HG03571 (cell line): ENCODE measurements around the gene PRR12.

Source experiments
- ATAC-seq: cut with Tn5 transposase; IDR thresholded peaks from one replicate; pipeline ENCODE4 v1.9.1; 2021; ENCODE audit not compliant: unreplicated experiment

Gene PRR12

DNA sequence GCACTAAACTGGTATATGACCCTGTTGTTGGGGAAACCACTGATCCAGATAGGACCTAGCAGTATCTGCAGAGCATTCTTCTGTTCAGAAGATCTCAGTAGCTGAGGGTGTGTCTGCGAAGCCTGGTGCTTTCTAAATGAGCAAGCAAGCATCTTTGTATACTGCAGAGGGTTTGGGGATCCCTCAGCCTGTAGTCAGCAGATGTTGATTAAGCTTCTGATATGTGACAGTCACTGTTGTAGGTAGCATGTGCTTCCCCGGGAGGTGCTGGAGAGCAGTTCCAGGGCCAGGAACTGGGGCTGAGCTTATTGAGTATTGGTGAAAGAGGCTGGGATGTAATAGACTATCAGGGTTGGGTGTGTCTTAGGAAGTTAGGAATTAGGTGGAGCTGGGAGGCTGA is 52.5 kb downstream of the PRR12 start:
- ATAC-seq: no peak

DNA sequence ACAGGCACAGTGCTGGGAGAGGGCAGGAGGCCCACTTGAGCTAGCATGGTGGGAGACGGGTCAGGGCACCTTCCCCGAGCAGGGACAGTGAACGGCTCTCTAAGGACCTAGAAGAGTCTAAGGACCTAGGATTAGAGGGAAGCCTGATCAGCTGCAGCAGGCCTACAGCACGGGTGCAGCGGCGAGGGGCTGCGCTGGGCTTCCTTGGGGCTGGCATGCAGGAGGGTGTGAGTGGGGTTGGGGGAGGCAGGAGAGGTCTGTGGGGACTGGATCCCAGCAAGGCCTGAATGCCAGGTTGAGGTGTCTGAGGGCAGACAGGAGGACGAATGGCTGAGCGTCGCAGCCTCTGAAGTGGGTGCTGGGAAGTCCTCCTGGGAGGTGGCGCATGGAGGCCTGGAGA is 54.6 kb downstream of the PRR12 start:
- ATAC-seq: no peak

DNA sequence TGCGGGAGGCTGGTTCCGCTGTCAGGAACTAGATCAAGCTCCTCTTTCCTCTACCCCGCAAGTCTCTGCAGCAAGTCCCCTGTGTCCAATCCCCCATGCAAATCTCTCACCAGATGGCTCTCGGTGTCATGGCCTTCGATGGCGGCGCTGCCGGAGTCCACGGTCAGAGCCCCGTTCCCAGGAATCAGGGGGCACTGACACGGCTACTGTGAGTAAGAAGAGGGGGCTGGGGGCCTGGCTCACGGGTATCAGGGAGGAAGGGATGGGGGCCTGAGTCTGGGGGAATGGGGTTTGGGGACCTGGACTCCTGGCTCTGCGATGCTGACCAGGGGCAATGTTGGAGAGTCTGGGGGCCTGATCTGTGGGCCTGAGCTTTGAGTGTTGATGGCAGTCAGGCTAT is 55.0 kb downstream of the PRR12 start:
- no peak for ATAC-seq

DNA sequence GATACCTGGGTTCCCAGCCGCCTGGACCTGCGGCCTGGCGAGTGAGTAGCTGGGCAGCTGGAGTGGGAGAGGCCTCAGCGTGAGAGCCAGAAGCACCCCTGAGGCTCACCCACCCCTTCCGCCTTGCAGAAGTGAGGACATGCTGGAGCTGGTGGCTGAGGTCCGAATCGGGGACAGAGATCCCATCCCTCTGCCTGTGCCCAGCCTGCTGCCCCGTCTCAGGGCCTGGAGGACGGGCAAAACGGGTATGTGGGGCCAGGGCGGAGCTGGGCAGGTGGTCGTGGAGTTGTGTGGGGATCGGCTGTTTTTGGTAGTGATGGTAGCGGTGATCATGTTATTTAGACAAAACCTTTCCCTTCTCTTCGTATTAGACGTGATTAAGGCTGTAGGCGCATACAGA is 55.6 kb downstream of the PRR12 start:
- no peak for ATAC-seq

DNA sequence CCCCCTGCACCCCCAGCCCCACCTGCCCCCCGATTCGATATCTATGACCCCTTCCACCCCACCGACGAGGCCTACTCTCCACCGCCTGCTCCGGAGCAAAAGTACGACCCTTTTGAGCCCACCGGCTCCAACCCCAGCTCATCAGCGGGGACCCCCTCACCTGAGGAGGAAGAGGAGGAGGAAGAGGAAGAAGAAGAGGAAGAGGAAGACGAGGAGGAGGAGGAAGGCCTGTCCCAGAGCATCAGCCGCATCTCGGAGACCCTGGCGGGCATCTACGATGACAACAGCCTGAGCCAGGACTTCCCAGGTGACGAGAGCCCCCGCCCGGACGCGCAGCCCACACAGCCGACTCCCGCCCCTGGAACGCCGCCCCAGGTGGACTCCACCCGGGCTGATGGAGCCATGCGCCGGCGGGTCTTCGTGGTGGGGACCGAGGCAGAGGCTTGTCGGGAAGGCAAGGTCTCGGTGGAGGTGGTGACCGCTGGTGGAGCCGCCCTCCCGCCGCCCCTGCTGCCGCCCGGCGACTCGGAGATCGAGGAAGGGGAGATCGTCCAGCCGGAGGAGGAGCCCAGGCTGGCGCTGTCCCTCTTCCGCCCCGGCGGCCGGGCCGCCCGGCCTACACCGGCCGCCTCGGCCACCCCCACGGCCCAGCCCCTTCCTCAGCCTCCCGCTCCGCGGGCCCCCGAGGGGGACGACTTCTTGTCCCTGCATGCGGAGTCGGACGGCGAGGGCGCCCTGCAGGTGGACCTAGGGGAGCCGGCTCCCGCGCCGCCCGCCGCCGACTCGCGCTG is 60.2 kb downstream of the PRR12 start:
- no peak for ATAC-seq

DNA sequence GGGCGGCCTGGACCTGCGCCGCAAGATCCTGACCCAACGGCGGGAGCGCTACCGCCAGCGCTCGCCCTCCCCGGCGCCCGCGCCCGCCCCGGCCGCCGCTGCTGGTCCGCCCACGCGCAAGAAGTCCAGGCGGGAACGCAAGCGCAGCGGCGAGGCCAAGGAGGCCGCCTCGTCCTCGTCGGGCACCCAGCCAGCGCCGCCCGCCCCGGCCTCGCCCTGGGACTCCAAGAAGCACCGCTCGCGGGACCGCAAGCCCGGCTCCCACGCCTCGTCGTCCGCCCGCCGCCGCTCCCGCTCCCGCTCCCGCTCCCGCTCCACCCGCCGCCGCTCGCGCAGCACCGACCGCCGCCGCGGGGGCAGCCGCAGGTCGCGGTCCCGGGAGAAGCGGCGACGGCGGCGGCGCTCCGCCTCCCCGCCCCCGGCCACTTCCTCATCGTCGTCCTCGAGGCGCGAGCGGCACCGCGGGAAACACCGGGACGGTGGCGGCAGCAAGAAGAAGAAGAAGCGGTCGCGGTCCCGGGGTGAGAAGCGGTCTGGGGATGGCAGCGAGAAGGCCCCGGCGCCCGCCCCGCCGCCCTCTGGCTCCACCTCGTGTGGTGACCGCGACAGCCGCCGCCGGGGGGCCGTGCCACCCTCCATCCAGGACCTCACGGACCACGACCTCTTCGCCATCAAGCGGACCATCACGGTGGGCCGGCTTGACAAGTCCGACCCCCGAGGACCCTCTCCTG is 61.0 kb downstream of the PRR12 start:
- no peak for ATAC-seq

DNA sequence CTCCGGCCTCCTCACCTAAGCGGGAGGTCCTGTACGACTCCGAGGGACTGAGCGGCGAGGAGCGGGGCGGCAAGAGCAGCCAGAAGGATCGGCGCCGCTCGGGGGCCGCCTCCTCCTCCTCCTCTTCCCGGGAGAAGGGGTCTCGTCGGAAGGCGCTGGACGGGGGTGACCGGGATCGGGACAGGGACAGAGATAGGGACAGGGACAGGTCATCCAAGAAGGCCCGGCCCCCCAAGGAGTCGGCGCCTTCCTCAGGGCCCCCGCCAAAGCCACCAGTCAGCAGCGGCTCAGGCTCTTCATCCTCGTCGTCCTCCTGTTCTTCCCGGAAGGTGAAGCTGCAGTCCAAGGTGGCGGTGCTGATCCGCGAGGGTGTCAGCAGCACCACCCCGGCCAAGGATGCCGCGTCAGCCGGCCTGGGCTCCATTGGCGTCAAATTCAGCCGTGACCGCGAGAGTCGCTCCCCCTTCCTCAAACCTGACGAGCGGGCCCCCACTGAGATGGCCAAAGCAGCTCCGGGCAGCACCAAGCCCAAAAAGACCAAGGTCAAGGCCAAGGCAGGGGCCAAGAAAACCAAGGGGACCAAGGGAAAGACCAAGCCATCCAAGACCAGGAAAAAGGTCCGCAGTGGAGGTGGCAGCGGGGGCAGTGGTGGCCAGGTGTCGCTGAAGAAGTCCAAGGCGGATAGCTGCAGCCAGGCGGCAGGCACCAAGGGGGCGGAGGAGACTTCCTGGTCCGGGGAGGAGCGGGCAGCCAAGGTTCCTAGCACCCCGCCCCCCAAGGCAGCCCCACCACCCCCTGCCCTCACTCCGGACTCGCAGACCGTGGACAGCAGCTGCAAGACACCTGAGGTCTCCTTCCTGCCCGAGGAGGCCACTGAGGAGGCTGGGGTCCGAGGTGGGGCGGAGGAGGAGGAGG is 61.8 kb downstream of the PRR12 start:
- ATAC-seq: no peak

DNA sequence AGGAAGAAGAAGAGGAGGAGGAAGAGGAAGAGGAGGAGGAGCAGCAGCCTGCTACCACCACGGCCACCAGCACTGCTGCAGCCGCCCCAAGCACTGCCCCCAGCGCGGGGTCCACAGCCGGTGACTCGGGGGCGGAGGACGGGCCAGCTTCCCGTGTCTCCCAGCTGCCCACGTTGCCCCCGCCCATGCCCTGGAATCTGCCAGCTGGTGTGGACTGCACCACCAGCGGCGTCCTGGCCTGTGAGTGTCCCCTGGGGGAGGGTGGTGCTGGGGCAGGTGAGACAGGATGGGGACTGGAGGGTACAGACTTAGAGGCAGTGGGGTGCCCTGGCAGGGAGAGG is 62.5 kb downstream of the PRR12 start:
- no peak for ATAC-seq

DNA sequence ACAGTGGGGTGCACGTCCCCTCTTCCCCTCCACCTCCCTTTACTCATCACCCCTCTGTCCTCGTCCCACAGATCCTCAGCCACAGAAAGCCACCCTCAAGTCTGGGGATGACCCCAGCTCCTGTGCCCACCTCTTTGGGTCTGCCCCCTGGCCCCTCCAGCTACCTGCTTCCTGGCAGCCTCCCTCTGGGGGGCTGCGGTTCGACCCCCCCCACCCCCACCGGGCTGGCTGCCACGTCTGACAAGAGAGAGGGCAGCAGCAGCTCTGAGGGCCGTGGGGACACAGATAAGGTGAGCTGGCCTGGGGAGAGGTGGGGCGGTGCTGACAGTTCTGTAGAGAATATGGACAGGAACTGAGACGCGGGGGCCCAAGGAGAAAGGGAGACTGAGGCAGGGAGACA is 63.6 kb downstream of the PRR12 start:
- ATAC-seq: no peak

DNA sequence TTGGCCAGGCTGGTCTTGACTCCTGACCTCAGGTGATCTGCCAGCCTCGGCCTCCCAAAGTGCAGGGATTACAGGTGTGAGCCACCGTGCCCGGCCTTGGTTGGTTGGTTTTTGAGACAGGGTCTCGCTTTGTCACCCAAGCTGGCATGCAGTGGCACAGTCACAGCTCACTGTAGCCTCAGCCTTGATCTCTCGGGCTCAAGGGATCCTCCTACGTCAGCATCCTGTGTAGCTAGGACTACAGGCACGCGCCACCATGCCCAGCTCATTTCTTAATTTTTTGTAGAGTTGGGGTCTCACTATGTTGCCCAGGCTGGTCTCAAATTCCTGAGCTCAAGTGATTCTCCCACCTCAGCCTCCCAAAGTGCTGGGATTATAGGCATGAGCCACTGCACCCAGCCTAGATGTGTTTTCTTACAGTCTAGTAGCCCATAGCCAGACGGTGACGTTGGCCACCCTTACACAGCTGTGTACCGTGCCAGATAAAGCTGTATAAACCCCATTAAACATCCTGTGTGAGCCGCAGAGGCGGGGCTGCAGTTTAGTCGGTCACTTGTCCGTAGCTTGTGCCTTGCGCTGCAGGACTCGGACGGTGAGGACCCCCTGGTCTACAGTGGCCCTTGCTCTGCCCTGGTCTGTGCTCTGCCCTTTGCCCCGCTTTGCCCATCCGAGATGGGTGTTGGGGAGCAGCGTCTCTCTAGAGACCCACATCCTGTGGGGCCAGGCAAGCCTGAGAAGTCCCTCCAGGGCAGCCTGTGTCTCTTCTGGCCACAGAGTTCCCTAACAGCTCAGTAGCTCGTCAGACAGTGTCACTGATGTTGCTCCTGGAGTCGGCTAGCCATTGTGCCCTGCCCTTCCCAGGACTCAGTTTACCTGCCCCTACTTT is 64.8 kb downstream of the PRR12 start:
- ATAC-seq: no peak

DNA sequence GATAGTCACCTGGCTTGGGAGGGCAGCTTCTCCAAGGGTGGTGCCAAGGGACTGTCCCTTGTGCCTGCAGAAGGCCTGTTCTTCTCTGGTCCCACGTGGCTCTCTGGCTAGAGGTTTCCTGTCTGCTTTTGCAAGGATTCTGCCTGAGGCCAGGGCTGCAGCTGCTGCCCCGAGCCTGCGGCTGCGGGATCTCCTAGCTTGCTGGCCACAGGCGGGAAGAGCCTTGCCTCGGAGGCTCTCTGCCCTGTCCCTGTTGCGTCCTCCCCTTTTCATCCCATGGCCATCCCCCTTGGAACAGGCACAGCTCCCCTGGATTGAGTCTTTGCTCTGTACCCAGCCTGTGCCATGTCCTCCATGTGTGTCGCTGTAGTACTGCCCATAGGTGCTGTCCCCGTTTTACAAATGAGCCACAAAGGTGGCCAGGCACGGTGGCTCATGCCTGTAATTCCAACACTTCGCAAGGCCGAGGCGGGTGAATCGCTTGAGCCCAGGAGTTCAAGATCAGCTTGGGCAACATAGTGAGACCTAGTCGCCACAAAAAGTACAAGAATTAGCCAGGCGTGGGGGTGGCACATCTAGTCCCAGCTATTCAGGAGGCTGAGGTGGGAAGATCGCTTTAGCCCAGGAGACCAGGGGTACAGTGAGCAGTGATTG is 65.6 kb downstream of the PRR12 start:
- no peak for ATAC-seq

DNA sequence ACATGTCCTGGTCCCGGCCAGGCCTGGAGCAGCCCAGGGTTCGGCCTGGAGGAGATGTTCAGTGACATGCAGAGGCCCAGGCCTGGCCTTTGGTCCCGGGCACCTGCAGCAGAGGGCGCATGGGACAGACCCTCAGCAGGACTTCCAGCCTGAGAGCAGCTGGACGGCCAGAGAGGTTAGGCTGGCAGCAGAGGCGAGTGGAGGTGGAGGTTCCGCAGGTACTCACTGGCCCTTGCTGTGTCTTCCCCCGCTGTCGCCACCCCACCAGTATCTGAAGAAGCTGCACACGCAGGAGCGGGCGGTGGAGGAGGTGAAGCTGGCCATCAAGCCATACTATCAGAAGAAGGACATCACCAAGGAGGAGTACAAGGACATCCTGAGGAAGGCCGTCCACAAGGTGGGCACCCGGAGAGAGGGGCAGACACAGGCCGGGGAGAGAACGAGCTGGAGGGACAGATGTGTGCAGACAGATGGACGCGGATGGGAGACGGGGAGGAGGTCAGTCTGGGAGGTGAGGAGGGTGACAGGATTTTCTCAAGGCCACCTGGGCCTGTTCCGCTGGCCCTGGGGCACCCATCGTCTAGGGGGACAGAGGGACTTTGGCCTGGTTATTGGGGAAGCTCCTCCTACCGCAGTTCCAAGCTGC is 66.6 kb downstream of the PRR12 start:
- no peak for ATAC-seq

DNA sequence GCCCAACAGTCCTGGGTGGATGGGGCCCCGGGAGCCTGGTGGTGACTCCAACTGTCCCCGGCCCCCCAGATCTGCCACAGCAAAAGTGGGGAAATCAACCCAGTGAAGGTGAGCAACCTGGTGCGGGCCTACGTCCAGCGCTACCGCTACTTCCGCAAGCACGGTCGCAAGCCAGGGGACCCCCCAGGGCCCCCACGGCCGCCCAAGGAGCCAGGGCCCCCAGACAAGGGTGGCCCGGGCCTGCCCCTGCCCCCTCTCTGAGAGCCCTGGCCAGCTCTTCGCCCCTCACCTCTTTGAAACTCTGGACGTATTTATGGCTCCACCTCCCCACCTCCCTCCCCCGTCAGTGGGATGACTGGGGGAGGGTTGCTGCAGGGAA is 67.1 kb downstream of the PRR12 start:
- no peak for ATAC-seq

DNA sequence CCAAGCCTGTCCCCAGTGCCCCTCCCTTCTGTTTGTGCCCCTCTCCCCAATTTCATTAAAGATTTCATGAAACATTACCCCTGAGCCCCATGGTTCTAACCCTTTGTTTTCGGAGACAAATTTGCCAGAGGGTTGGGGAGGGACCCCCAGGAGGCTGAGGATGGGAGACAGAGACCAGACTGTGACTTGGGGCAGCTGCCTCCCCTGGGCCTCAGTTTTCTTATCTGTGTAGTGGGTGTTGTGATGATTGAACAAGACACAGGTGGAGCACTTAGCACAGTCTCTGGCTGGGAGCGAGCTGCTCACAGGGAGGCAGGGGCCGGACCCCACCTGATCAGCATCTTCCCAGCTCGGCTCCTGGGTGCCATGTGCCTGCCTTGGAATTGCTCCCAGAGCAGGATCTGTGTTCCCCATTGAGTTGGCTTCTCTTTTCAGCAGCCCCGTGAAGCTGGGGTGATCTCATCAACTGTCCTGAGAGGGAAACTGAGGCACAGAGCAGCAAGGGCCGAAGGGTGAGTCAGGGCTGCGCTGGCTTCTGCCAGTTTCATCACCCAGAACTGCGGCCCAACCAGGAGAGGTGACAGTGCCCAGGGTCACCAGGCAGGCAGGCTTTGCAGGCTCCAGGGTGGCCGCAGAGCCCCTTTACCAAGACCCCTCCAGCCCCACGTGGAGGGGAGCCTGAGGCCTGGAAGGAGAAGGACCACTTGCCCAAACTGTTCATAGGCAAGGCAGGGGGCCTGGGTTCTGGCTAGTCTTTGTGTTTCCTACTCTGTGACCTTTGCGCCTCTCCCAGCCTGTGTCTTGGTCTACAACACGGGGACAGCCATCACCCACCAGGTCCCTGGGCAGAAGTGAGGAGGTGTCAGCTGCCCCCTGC is 67.8 kb downstream of the PRR12 start:
- no peak for ATAC-seq

DNA sequence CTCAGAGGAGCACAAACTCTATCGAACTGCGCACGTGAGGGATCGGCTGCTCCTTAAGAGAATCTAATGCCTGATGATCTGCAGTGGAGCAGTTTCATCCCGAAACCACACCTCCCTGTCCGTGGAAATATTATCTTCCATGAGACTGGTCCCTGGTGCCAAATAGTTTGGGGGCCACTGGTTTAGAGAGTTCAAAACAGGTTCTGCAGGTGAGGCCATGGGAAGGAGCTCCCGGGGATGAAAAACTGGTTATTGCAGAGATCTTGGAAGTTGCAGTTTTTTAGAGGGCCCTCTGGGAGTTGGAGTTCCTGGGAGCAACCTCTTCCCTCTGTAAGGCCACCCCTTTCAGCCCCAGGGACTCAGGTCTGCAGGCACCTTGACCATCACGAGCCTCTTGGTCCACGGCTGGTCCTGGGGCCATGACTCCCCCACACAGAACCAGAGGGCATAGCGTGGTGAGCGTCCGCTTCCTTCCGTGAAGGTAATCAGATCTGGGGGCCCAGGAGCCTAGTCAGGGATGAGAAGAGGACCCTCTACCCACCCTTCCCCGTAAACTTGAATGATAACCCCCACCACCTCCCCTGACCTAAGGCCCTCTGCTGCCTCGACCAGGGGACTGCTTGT is 69.5 kb downstream of the PRR12 start:
- no peak for ATAC-seq

DNA sequence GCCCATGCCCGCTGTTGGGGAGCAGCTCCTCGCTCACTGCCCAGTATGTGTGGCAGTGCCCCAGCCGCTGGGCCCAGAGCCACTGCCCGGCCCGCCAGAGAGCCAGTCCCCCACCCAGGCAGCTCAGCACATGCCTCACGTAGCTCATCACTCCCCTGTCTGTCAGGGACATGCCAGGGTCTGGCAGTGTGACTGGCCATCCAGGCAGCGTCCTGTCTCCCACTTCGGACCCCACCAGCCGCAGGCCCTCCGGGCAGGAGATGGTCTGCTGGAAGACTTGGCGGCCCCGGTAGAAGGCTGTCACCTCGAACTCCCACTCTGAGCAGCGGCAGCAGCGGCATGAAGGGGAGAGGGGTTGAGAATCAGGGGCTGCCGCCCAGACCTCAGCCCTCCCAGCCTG is 71.0 kb downstream of the PRR12 start:
- no peak for ATAC-seq

DNA sequence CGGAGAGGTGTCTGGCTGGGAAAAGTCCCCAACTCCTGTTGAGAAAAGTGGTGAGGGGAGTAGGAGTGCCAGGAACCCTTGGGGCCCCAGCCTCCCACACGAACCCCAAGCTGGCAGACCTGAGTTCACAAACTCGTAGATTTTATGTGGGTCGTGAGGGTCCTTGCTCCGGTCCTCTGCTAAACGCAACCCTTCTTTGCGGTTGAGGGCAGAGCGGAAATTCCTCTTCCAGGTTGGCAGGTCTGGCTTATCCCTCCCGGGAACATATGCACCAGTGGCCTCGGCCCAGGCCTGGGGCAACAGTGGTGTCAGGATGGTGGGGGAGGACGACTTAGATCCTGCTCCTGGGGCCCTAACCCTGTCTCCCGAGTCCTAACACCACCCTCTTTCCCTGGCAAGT is 72.2 kb downstream of the PRR12 start:
- no peak for ATAC-seq
